CD4-positive, alpha-beta memory T cell (primary cell): Measurements from ENCODE around the gene FAM3D. TPM values are rescaled to one million over a fixed set of nuclear protein-coding genes. Genes with fewer than 3 reads are reported as not detected.

Experiments
- CTCF ChIA-PET: fragments of 350-600 bp; sonication (Branson Sonifier 250); formaldehyde crosslinking; loops from one replicate; lab custom pipeline; 2021; ENCODE audit warnings: inconsistent platforms; ENCODE audit not compliant: partially characterized antibody; lab: Charles Lee
- POLR2A ChIA-PET: fragments of 350-600 bp; sonication (Branson Sonifier 250); formaldehyde crosslinking; loops from one replicate; lab custom pipeline; 2021; ENCODE audit not compliant: partially characterized antibody; lab: Charles Lee
- DNase-seq, 5 donors: peaks; one replicate each; pipeline versions ENCODE4 v3.0.0 to v3.0.0-alpha.2; 2020 to 2022; ENCODE audit warnings: mixed read lengths in 1 of 5
- H3K27ac ChIP-seq: one replicate; pipeline ENCODE4 v1.7.0; 2013; ENCODE audit warnings: low read depth, low read length
- H3K27me3 ChIP-seq: 2 replicates; pipeline ENCODE4 v1.7.0; 2013; ENCODE audit warnings: mild to moderate bottlenecking, low read length, moderate library complexity; ENCODE audit not compliant: insufficient read depth
- H3K36me3 ChIP-seq: 2 replicates; pipeline ENCODE4 v1.7.0; 2013; ENCODE audit warnings: mild to moderate bottlenecking, low read length, moderate library complexity; ENCODE audit not compliant: insufficient read depth
- H3K4me1 ChIP-seq: 2 replicates; pipeline ENCODE4 v1.7.0; 2013; ENCODE audit warnings: mild to moderate bottlenecking, low read length, moderate library complexity; ENCODE audit not compliant: insufficient read depth
- H3K4me3 ChIP-seq, 2 donors: one replicate each; pipeline ENCODE4 v1.7.0; 2013; ENCODE audit warnings: low read length in 2 of 2, mild to moderate bottlenecking in 1 of 2
- H3K9me3 ChIP-seq, 2 donors: one replicate each; pipeline ENCODE4 v1.7.0; 2013; ENCODE audit warnings: low read length in 2 of 2, control low read depth in 1 of 2; ENCODE audit not compliant: control insufficient read depth in 1 of 2
- H3K27ac Mint-ChIP-seq, 7 donors: one replicate each; pipeline ENCODE4 v1.8.0; 2020 to 2021; ENCODE audit warnings: mixed read lengths in 7 of 7, mild to moderate bottlenecking in 6 of 7, inconsistent platforms in 3 of 7, moderate library complexity in 3 of 7
- H3K27me3 Mint-ChIP-seq, 2 donors: one replicate each; pipeline ENCODE4 v1.8.0; 2020 to 2021; ENCODE audit warnings: mixed read lengths in 2 of 2
- H3K36me3 Mint-ChIP-seq, 2 donors: one replicate each; pipeline ENCODE4 v1.8.0; 2020 to 2021; ENCODE audit warnings: mixed read lengths in 2 of 2, inconsistent platforms in 1 of 2, mild to moderate bottlenecking in 1 of 2
- H3K4me1 Mint-ChIP-seq, 4 donors: one replicate each; pipeline ENCODE4 v1.8.0; 2020 to 2021; ENCODE audit warnings: mixed read lengths in 4 of 4, mild to moderate bottlenecking in 1 of 4
- H3K4me3 Mint-ChIP-seq, 8 donors: one replicate each; pipeline ENCODE4 v1.8.0; 2020 to 2021; ENCODE audit warnings: mixed read lengths in 8 of 8, mild to moderate bottlenecking in 7 of 8, moderate library complexity in 6 of 8, inconsistent platforms in 3 of 8
- H3K9me3 Mint-ChIP-seq, 8 donors: one replicate each; pipeline ENCODE4 v1.8.0; 2020 to 2021; ENCODE audit warnings: mixed read lengths in 8 of 8, mild to moderate bottlenecking in 5 of 8, inconsistent platforms in 3 of 8, moderate library complexity in 1 of 8
- intact Hi-C: fragments of 100-400 bp; cut with micrococcal nuclease; formaldehyde crosslinking; loops from one replicate; pipeline ENCODE4 v1.15.1; 2023
- polyA plus RNA-seq, 2 donors: library from polyadenylated mRNA; unstranded; fragments of 300-500 nt; fragmentation: Illumina TruSeq; gene quantifications; one replicate each; pipeline ENCODE4 v1.2.3, GENCODE V29; 2021
- total RNA-seq, 2 experiments: library from RNA; stranded (reverse); gene quantifications; one replicate each; pipeline ENCODE4 v1.2.3, GENCODE V29; 2021

FAM3D gene
- total and polyA plus RNA-seq, 4 experiments from 2014 or later, result not detected

DNA sequence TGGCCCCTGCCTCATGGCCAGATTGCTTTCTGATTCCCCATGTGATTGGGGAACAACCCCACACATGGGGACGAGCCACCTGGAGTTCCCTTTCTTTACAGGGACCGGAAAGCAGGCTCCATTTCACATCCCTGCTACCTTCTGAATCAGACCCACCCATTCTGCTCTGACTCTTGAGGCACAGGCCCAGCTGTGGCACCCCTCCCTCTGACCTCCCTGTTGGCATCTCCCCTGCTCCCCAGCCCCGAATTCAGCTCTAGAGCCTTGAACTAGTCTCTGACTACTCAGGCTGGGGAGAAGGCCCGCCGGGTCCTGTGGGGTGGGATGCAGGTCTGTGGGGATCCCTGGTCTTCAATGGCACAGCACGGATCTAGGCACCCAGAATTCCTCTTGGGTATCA lies 12.1 kb downstream of the FAM3D start:
- Histone ChIP-seq H3K4me3 (no peak overlapping the region), H3K36me3 (no peaks in the 10 kb centered on the region), H3K27ac (no peak overlapping the region), H3K9me3 (no peaks in the 10 kb centered on the region), H3K4me1 (no peaks in the 10 kb centered on the region), H3K27me3 (no peaks in the 10 kb centered on the region)
- no peak overlapping the region for H3K4me3 Mint-ChIP-seq
- ChIA-PET POLR2A (no interaction called here), CTCF (no interaction called here)
- H3K36me3 Mint-ChIP-seq, result no peaks in the 10 kb centered on the region
- H3K27ac Mint-ChIP-seq, result no peak overlapping the region
- DNase-seq, result no peak
- peaks cover 10 to 14% of the 10 kb centered on the region in 2 donors for H3K27me3 Mint-ChIP-seq
- intact Hi-C loops, result no loop called here
- peaks cover 0 to 3% (median 0%) of the 10 kb centered on the region in 8 donors for H3K9me3 Mint-ChIP-seq
- no peaks in the 10 kb centered on the region for H3K4me1 Mint-ChIP-seq

DNA sequence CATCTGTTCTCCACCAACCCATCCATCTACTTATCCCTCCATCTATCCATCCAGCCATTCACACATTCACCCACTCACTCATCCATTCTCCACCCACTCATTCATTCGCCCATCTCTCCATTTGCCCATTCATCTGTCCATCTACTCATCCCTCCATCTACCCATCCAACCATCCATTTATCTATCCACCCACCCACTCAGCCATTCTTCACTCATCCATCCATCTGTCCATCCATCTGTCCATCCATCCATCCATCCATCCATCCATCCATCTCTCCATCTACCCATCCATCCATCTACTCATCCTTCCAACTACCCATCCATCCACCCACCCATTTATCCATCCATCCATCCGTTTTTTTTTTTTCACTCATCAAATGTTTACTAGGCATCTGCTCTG lies 13.9 kb downstream of the FAM3D start:
- Histone ChIP-seq H3K4me3 (no peak overlapping the region), H3K36me3 (no peaks in the 10 kb centered on the region), H3K4me1 (no peaks in the 10 kb centered on the region), H3K27me3 (no peaks in the 10 kb centered on the region), H3K9me3 (no peaks in the 10 kb centered on the region), H3K27ac (no peak overlapping the region)
- POLR2A ChIA-PET, result no interaction called here
- peaks cover 12 to 17% of the 10 kb centered on the region in 2 donors for H3K27me3 Mint-ChIP-seq
- H3K36me3 Mint-ChIP-seq, result no peaks in the 10 kb centered on the region
- no peak overlapping the region for H3K4me3 Mint-ChIP-seq
- CTCF ChIA-PET, result no interaction called here
- peaks cover 0 to 3% (median 0%) of the 10 kb centered on the region in 8 donors for H3K9me3 Mint-ChIP-seq
- peak overlapping the region in 1 of 7 donors; percentile 25 for H3K27ac Mint-ChIP-seq
- DNase-seq, result no peak
- intact Hi-C loops, result no loop called here
- no peaks in the 10 kb centered on the region for H3K4me1 Mint-ChIP-seq

DNA sequence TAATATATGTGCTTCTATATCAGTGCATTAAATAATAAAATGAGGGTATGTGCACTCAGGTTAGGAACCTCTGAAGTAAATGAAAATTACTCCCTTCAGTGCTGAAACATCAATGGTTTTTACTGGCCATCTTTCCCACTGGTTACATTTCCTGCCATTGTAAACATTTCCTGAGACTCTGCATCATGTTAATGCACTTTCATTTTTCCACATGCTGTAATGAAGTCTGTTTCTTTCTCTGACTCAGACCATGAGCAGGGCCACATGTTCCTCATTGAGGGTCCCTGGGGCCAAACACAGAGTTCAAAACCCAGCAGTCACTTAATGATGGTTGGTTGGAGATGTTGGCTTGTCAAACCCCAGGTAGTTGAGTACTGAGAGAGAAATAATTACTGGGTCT lies 15.3 kb downstream of the FAM3D start:
- Mint-ChIP-seq H3K36me3 (no peaks in the 10 kb centered on the region), H3K27me3 (peaks cover 10 to 12% of the 10 kb centered on the region in 2 donors), H3K4me1 (no peaks in the 10 kb centered on the region), H3K4me3 (no peak overlapping the region), H3K9me3 (peaks cover 0 to 3% (median 0%) of the 10 kb centered on the region in 8 donors), H3K27ac (no peak overlapping the region)
- CTCF ChIA-PET, result no interaction called here
- DNase-seq, result no peak
- H3K4me1 ChIP-seq, result no peaks in the 10 kb centered on the region
- no peaks in the 10 kb centered on the region for H3K9me3 ChIP-seq
- POLR2A ChIA-PET, result no interaction called here
- no peak overlapping the region for H3K4me3 ChIP-seq
- H3K36me3 ChIP-seq, result no peaks in the 10 kb centered on the region
- H3K27me3 ChIP-seq, result no peaks in the 10 kb centered on the region
- H3K27ac ChIP-seq, result no peak overlapping the region
- intact Hi-C loops, result no loop called here

DNA sequence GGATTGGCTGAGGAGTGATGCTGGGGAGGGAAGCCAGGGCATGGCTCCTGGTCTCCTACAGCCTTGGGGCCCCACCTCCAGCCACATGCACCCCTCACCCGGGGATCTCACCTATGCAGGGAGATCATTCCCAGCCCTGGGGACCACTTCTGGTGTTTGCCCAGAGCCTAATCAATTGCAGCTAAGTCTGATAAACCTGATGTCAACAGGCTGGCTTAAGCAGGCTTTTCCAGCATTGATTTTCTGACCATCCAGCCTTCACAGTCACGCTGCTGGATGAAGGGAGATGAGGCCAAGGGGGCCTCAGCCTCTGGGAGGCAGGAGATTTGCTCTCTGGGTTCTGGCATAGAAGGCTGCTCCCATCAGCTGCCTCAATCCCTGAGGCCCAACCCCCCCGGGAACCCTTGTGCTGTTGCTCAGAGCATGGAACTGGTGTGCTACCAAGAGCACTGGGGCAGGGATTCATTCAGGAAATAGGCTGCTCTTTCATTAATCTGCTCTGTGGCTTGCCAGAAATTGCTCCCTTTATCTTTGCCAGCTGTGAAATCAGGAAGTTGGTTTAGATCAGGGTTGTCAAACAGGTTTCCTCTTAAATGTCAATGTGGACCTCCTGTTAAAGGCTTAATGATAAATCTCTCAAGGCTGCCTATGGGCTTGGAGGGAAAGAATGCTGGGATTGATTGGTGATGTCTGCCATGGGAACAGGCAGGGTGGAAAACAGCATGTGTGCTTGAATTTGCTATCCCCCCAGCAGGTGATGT lies 19.0 kb downstream of the FAM3D start:
- no peaks in the 10 kb centered on the region for H3K36me3 Mint-ChIP-seq
- no peak overlapping the region for H3K4me3 Mint-ChIP-seq
- intact Hi-C loops, result no loop called here
- H3K27ac Mint-ChIP-seq, result peak overlapping the region in 1 of 7 donors; percentile 15
- no peaks in the 10 kb centered on the region for H3K4me1 ChIP-seq
- DNase-seq, result no peak
- no peaks in the 10 kb centered on the region for H3K4me1 Mint-ChIP-seq
- H3K27me3 Mint-ChIP-seq, result peaks cover 3 to 5% of the 10 kb centered on the region in 2 donors
- H3K9me3 Mint-ChIP-seq, result peaks cover 0 to 1% (median 0%) of the 10 kb centered on the region in 8 donors
- H3K4me3 ChIP-seq, result no peak overlapping the region
- no peaks in the 10 kb centered on the region for H3K36me3 ChIP-seq
- CTCF ChIA-PET, result no interaction called here
- no peak overlapping the region for H3K27ac ChIP-seq
- H3K27me3 ChIP-seq, result no peaks in the 10 kb centered on the region
- H3K9me3 ChIP-seq, result no peaks in the 10 kb centered on the region
- POLR2A ChIA-PET, result no interaction called here

DNA sequence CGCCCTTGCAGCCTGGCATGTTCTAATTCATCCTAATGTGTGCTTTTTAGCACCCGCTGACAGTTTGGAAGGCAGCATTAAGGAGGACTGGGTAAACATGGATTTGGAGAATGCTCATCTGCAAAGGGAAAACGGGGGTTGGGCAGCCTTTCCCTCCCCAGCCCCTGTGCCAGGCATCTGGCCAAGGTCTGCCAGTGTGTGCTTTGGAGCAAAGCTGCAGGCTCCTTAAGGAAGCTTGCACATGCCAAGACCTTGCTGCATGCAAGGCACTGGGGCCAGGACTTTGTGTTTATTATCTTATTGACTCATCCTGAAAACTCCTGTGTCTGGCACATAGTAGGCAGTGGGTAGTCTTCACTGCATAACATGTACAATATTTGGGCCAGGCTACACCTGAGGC lies 20.1 kb downstream of the FAM3D start:
- Histone ChIP-seq H3K9me3 (no peaks in the 10 kb centered on the region), H3K27ac (no peak overlapping the region), H3K4me3 (no peak overlapping the region), H3K4me1 (no peaks in the 10 kb centered on the region), H3K36me3 (no peaks in the 10 kb centered on the region), H3K27me3 (no peaks in the 10 kb centered on the region)
- no peak overlapping the region for H3K27ac Mint-ChIP-seq
- CTCF ChIA-PET, result no interaction called here
- DNase-seq, result no peak
- H3K9me3 Mint-ChIP-seq, result no peaks in the 10 kb centered on the region
- POLR2A ChIA-PET, result no interaction called here
- H3K27me3 Mint-ChIP-seq, result peaks cover 3% of the 10 kb centered on the region in 2 donors
- H3K36me3 Mint-ChIP-seq, result no peaks in the 10 kb centered on the region
- intact Hi-C loops, result no loop called here
- no peak overlapping the region for H3K4me3 Mint-ChIP-seq
- H3K4me1 Mint-ChIP-seq, result no peaks in the 10 kb centered on the region

DNA sequence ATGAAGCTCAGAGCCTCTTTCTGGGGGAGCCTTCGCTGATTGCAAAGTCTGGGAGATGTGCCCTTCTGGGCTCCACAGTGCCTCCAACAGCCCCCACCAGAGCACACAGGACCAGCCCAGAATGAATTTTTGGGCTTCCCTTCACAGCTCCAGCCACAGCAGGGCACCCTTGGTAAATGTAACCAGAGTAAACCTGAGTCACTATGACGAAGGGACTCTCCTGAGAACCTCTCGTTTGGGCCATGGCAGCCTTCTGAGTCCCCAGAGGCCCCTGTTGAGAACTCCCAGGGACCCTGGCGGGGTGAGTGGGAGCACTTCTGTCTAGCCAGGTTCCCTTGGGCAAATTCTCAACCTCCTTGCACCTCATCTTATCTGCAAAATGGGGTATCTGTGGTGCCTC lies 20.8 kb downstream of the FAM3D start:
- DNase-seq, result no peak
- Mint-ChIP-seq H3K4me3 (no peak overlapping the region), H3K4me1 (peaks cover 0 to 1% (median 0%) of the 10 kb centered on the region in 4 donors), H3K27ac (no peak overlapping the region), H3K36me3 (no peaks in the 10 kb centered on the region), H3K27me3 (peaks cover 3% of the 10 kb centered on the region in 2 donors), H3K9me3 (no peaks in the 10 kb centered on the region)
- POLR2A ChIA-PET, result no interaction called here
- CTCF ChIA-PET, result no interaction called here
- intact Hi-C loops, result no loop called here
- Histone ChIP-seq H3K4me1 (no peaks in the 10 kb centered on the region), H3K9me3 (no peaks in the 10 kb centered on the region), H3K27me3 (no peaks in the 10 kb centered on the region), H3K4me3 (no peak overlapping the region), H3K36me3 (no peaks in the 10 kb centered on the region), H3K27ac (no peak overlapping the region)

DNA sequence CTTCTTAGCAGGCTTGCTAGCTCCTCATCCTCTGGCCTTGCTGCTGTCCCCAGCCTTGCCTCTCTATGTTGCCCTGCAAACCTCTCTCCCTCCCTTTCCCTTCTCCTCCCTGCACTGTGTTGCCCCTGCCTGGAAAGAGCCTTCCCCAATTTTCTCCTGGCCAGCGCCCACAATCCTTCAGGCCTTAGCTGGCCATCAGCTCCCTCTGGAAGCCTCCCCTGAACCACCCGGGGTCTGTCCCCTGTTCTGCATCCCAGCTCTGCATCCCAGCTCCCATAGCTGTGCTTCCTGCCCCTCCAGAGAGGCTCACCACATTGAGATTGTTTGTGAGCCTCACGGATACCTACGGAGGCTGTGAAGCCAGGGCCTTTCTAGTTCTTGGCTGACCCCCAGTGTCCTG lies 23.7 kb downstream of the FAM3D start:
- Mint-ChIP-seq H3K4me3 (no peak overlapping the region), H3K9me3 (no peaks in the 10 kb centered on the region), H3K4me1 (peaks cover 0 to 6% (median 0%) of the 10 kb centered on the region in 4 donors), H3K27ac (no peak overlapping the region), H3K36me3 (no peaks in the 10 kb centered on the region), H3K27me3 (peaks cover 2 to 4% of the 10 kb centered on the region in 2 donors)
- no peaks in the 10 kb centered on the region for H3K4me1 ChIP-seq
- ChIA-PET CTCF (interaction anchor here (0.6 to 5.7 kb wide), 3 partner anchors 11 to 1219 kb away, joined by 3 to 60 read pairs (median 3); no protein-coding TSS in a partner anchor), POLR2A (no interaction called here)
- no peak overlapping the region for H3K4me3 ChIP-seq
- H3K27ac ChIP-seq, result no peak overlapping the region
- no peaks in the 10 kb centered on the region for H3K27me3 ChIP-seq
- DNase-seq, result no peak
- intact Hi-C loops, result no loop called here
- no peaks in the 10 kb centered on the region for H3K36me3 ChIP-seq
- no peaks in the 10 kb centered on the region for H3K9me3 ChIP-seq
